Lower leg skin (tissue), 4 donors: ENCODE measurements around the gene BPIFB2. TPM values are rescaled to one million over a fixed set of nuclear protein-coding genes. Genes with fewer than 3 reads are reported as not detected.
"Not testable (repeated sequence)": the region's sequence is repeated elsewhere in the genome, so short reads cannot be mapped to it uniquely, and the experiment has no call there.

Source experiments
- DNase-seq, 2 donors: peaks; one replicate each; pipeline ENCODE4 v3.0.0-alpha.2; 2019; ENCODE audit warnings: low spot score in 2 of 2
- H3K4me3 ChIP-seq: fragments of 200-600 bp; sonication (generic); 2 replicates; pipeline ENCODE4 v1.5.1; 2017; ENCODE audit warnings: mild to moderate bottlenecking, low read depth; ENCODE audit not compliant: poor library complexity, severe bottlenecking
- POLR2A ChIP-seq, 2 donors: fragments of 450-650 bp; IDR thresholded peaks; one replicate each; pipeline ENCODE4 v1.6.1; 2016 to 2017; ENCODE audit warnings: antibody characterized with exemption in 2 of 2, mild to moderate bottlenecking in 1 of 2, moderate library complexity in 1 of 2
- WGBS, 2 donors: methylation state at CpG; one replicate each; pipeline ENCODE4 v1.1.5; 2018; 5-methylcytosine and 5-hydroxymethylcytosine counted together
- intact Hi-C: fragments of 100-400 bp; cut with DNase I; formaldehyde crosslinking; loops from one replicate; pipeline ENCODE4 v1.15.0; 2023; ENCODE audit warnings: low total_unique reads
- total RNA-seq, 4 donors: library from RNA; depleted of rRNA; stranded (reverse); fragments of >200 nt; gene quantifications; one replicate each; pipeline ENCODE4 v1.1.0, GENCODE V29; 2016
- TF ChIP-seq, protein P1 (sequence below), 3 donors: fragments of 450-650 bp; IDR thresholded peaks; one replicate each; pipeline ENCODE4 v1.5.1; 2016; ENCODE audit warnings: antibody characterized with exemption in 3 of 3, mild to moderate bottlenecking in 3 of 3, moderate library complexity in 2 of 3

The BPIFB2 gene
- total RNA-seq, 4 donors from 2014 or later = not detected

DNA sequence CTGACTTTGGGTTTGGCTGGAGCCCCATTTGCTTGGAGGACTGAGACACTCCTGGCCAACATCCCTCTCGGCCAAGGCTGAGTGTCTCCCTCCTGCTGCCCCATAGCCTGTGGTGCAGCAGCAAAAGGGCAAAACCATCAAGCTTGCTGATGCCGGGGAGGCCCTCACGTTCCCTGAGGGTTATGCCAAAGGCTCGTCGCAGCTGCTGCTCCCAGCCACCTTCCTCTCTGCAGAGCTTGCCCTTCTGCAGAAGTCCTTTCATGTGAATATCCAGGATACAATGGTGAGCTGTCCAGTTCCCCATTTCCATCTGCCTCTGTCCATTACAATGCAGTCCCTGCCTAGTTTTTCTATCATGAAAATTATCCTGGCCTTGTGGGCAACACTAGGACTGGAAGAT lies 30.0 kb downstream of the BPIFB2 start:
- no peak for DNase-seq
- TF ChIP-seq, protein P1, sequence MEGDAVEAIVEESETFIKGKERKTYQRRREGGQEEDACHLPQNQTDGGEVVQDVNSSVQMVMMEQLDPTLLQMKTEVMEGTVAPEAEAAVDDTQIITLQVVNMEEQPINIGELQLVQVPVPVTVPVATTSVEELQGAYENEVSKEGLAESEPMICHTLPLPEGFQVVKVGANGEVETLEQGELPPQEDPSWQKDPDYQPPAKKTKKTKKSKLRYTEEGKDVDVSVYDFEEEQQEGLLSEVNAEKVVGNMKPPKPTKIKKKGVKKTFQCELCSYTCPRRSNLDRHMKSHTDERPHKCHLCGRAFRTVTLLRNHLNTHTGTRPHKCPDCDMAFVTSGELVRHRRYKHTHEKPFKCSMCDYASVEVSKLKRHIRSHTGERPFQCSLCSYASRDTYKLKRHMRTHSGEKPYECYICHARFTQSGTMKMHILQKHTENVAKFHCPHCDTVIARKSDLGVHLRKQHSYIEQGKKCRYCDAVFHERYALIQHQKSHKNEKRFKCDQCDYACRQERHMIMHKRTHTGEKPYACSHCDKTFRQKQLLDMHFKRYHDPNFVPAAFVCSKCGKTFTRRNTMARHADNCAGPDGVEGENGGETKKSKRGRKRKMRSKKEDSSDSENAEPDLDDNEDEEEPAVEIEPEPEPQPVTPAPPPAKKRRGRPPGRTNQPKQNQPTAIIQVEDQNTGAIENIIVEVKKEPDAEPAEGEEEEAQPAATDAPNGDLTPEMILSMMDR (IDR thresholded peaks at IDR 0.05) = no peak
- no peak for TF ChIP-seq POLR2A (IDR thresholded peaks at IDR 0.05)
- H3K4me3 ChIP-seq = no peak overlapping the region
- WGBS, 2 donors = 58 to 76% methylated on average over 5 of the region's 5 CpGs
- intact Hi-C loops = no loop called here

DNA sequence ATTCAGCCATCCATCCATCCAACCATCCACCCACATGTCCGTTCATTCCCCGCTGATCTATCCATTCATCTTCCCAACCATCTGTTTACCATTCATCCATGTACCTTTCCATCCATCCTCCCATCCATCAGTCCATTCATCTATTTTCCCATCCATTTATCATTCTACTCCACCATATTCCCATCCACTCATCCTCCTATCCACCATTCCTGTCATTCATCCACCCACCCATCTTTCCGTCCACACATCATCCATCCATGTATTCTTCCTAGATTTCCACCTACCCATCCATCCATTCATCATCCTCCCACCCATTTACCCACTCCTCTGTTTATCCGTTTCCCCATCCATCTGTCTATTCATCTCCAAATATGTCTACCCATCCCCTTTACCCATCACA lies 30.7 kb downstream of the BPIFB2 start:
- WGBS, 2 donors = 86 to 92% methylated on average over 4 of the region's 4 CpGs
- no peak for DNase-seq
- no peak overlapping the region for H3K4me3 ChIP-seq
- intact Hi-C loops = no loop called here
- no peak for TF ChIP-seq POLR2A (IDR thresholded peaks at IDR 0.05)
- TF ChIP-seq, protein P1 (IDR thresholded peaks at IDR 0.05) = peak in 1 of 3 donors; percentile 4

DNA sequence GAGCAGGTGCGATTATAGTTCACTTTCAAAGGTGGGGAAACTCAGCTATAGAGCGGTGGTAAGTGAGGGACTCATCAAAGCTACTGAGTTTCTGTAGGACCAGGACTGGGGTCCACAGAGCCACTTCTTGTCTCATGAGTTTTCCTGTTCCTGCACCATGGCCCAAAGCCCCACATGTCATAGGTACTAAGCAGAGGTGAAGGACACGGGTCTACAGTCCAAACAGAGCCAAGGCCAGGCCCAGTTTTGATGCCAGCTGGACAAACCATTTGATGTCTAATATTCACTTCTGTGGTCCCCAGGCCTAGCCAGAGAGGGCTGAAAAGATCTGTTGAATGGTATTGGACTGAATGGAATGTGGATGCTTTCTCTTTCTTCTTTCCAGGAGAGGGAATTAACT lies 34.9 kb downstream of the BPIFB2 start:
- H3K4me3 ChIP-seq = no peak overlapping the region
- DNase-seq = no peak
- intact Hi-C loops = no loop called here
- TF ChIP-seq POLR2A (IDR thresholded peaks at IDR 0.05) = no peak
- TF ChIP-seq, protein P1 (IDR thresholded peaks at IDR 0.05) = no peak
- WGBS, 2 donors = 87 to 94% methylated on average over 3 of the region's 3 CpGs

DNA sequence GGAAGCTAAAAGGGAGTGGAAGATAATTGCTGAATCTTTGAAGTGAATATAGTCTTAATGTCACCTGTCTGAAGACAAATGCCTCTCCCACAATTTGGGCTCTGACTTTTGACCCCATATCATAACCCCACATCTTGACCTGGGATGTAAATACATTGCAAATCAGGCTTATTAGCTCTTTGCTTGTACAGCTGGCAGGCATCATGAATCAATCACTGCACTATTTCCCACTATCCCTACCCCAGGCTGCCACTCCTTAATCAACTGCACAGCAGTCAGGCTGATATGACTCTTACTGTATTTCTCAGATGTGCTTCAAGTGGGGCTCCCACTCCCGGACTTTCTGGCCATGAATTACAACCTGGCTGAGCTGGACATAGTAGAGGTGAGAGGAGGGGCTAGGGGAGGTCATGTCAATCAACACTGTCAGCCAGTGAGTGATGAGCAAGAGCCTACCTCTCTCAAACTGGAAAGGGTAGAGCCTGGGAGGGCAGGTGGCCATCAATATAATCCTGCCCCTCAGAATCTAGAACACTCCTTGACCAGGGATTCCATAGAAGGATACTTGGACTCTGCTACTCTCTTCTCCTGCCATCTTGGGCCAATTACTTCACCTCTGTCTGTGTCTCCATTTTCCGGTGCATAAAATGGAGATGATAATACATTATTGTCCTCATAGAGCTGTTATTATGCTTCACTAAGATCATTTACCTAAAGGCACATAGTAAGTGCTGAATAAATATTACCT lies 35.7 kb downstream of the BPIFB2 start:
- WGBS, 2 donors = 54 to 58% methylated on average over 2 of the region's 2 CpGs
- no peak overlapping the region for H3K4me3 ChIP-seq
- TF ChIP-seq POLR2A (IDR thresholded peaks at IDR 0.05) = no peak
- TF ChIP-seq, protein P1 (IDR thresholded peaks at IDR 0.05) = no peak
- intact Hi-C loops = no loop called here
- DNase-seq = no peak

DNA sequence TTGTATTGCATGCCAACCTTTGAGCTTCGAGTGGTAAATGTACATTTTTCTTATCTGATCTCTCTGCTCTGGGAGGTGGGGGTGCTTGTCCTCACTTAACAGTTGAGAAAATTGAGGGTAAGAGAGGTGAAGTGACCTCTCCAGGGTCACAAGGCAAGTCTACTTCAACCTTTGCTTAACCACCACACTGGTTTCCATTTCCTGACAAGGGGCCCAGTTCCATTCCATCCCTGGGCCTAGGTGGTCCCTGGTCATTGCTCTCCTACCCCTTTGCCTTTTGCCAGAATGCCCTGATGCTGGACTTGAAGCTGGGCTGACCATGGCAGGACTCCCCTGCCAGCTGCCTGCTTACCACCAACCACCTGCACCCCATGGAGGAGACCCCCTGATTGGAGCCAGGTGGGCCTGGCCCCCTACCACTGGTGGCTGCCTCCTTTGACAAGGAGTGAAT lies 36.3 kb downstream of the BPIFB2 start:
- intact Hi-C loops = no loop called here
- no peak overlapping the region for H3K4me3 ChIP-seq
- TF ChIP-seq POLR2A (IDR thresholded peaks at IDR 0.05) = no peak
- TF ChIP-seq, protein P1 (IDR thresholded peaks at IDR 0.05) = no peak
- 32% methylated on average over 1 of the region's 1 CpG for WGBS, 2 donors
- no peak for DNase-seq

DNA sequence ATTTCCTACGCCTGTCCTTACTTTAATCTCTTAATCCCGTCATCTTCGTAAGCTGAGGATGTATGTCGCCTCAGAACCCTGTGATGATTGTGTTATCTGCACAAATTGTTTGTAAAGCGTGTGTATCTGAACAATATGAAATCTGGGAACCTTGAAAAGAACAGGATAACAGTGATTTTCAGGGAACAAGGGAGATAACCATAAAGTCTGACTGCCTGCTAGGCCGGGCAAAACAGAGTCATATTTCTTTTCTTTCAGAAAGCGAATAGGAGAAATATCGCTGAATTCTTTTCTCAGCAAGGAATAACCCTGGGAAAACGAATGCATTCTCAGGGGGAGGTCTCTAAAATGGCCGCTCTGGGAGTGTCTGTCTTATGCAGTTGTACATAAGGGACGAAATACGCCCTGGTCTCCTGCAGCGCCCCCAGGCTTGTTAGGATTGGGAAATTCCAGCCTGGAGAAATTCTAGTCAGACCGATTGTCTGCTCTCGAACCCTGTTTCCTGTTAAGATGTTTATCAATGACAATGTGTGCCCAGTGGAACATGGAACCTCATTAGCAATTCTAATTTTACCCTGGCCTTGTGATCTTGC lies 37.7 kb downstream of the BPIFB2 start:
- intact Hi-C loops, H3K4me3 ChIP-seq, DNase-seq: not testable (repeated sequence)
- 77 to 86% methylated on average over 15 of the region's 15 CpGs for WGBS, 2 donors
